ENCODE data around the gene CPEB4. TPM values are rescaled to one million over a fixed set of nuclear protein-coding genes. Genes with fewer than 3 reads are reported as not detected.

The CPEB4 gene
- total and polyA plus RNA-seq, 2 of the 4 experiments (the other 2 are of a cell fraction): 7.8 to 22.6 TPM

DNA sequence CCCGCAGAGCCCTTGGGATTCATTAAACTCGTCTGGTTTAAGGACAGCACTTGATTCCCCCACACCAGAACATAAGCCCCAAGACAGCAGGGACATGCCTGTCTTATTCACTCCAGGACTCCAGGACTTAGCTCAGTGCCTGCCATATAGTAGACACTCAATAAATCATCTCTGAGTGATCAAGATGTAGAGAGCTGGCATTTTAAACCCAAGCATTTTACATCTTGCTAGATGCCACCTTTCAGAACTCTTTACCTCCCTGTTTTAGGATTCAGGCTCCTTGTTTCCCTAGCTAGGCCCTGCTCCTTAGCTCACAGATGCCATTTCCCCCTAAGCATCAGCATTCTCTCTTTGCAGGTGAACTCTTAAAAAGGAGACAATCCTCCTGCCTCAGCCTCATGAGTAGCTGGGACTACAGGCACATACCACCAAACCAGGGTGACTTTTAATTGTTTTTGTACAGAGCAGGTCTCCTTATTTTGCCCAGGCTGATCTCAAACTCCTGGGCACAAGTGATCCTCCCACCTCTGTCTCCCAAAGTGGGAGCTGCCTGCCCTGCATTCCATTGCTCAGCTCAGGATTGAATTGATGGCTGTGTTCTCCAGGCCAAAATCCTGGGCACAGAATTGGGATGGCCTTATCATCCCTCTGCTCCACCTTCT, 32.0 kb upstream of the CPEB4 start:
- H3K18ac ChIP-seq (ENCODE audit: low read depth, low read length): no peak overlapping the region
- H2AFZ ChIP-seq (replicated peaks; ENCODE audit: low read length, poor library complexity): no peak overlapping the region
- H3K23ac ChIP-seq (ENCODE audit: low read depth, low read length): no peak overlapping the region
- no peaks in the 10 kb centered on the region for H3K36me3 ChIP-seq (ENCODE audit: control insufficient read depth, insufficient read depth, low read length)
- DNase-seq: no peak
- H3K56ac ChIP-seq (ENCODE audit: extremely low read depth, insufficient read depth, low read length): no peak overlapping the region
- H2AK5ac ChIP-seq (ENCODE audit: low read depth, low read length): no peak overlapping the region
- no CpG with 5 or more reads among the region's 2 CpGs for WGBS, 2 experiments (ENCODE audit: extremely low coverage in 2 of 2, insufficient read length in 1 of 2)
- CTCF ChIA-PET: interaction anchor here (1.1 kb wide), 1 partner anchor 9 kb away, joined by 3 read pairs; no protein-coding TSS in a partner anchor
- POLR2A ChIA-PET (ENCODE audit: unreplicated experiment): no interaction called here
- no peaks in the 10 kb centered on the region; the same call in 1 of the 2 replicates for H3K4me1 ChIP-seq (ENCODE audit: control insufficient read depth, insufficient read depth, low read length)
- H3K27ac ChIP-seq (ENCODE audit: insufficient read depth, low read length): no peak overlapping the region
- no peak overlapping the region for H4K91ac ChIP-seq (ENCODE audit: insufficient read depth, low read depth, low read length)
- no peaks in the 10 kb centered on the region for H4K20me1 ChIP-seq (ENCODE audit: insufficient read depth, low read length)
- no peak overlapping the region for H2AK9ac ChIP-seq (replicated peaks; ENCODE audit: low read depth, low read length, poor library complexity)
- H2BK120ac ChIP-seq (ENCODE audit: low read depth, low read length): no peak overlapping the region
- no peak overlapping the region for H3K4ac ChIP-seq (ENCODE audit: low read depth, low read length)
- peaks cover 14% of the 10 kb centered on the region for H3K27me3 ChIP-seq (ENCODE audit: control insufficient read depth, insufficient read depth, low read length)
- H2BK20ac ChIP-seq (ENCODE audit: low read depth, low read length): no peak overlapping the region
- ATAC-seq (ENCODE audit: low read depth): no peak
- H4K8ac ChIP-seq (ENCODE audit: low read depth in 2 of 2, low read length in 2 of 2): no peak overlapping the region
- no peak overlapping the region for H3K4me2 ChIP-seq (ENCODE audit: low read depth, low read length)
- dilution Hi-C loops (cut with HindIII; ENCODE audit: low sequenced_read_pairs, unreplicated experiment): no loop called here
- BruUV-seq (replicated peaks): no TSS peak
- no peak overlapping the region for H2BK15ac ChIP-seq (ENCODE audit: low read depth, low read length)
- H3K9me3 ChIP-seq (ENCODE audit: control insufficient read depth, insufficient read depth, low read length): no peaks in the 10 kb centered on the region; the same call in 1 of the 2 replicates
- no peak overlapping the region for H3K4me3 ChIP-seq (ENCODE audit: insufficient read depth, low read depth, low read length)
- H2BK5ac ChIP-seq (ENCODE audit: low read depth, low read length, poor library complexity, severe bottlenecking): no peak overlapping the region
- no peak overlapping the region for H4K5ac ChIP-seq (ENCODE audit: low read depth, low read length)
- H3K9me1 ChIP-seq (ENCODE audit: insufficient read depth, low read length): no peaks in the 10 kb centered on the region
- in situ Hi-C loops (cut with MboI; ENCODE audit: low sequenced_read_pairs): no loop called here
- H3K79me1 ChIP-seq (ENCODE audit: low read depth in 1 of 2, low read length in 2 of 2): no peaks in the 10 kb centered on the region
- TF ChIP-seq MAZ (IDR thresholded peaks at IDR 0.05; ENCODE audit: borderline replicate concordance, low read depth, low read length): no peak
- TF ChIP-seq SMC3 (IDR thresholded peaks at IDR 0.05; ENCODE audit: low read depth, low read length): no peak
- TF ChIP-seq, protein P1, sequence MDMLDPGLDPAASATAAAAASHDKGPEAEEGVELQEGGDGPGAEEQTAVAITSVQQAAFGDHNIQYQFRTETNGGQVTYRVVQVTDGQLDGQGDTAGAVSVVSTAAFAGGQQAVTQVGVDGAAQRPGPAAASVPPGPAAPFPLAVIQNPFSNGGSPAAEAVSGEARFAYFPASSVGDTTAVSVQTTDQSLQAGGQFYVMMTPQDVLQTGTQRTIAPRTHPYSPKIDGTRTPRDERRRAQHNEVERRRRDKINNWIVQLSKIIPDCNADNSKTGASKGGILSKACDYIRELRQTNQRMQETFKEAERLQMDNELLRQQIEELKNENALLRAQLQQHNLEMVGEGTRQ (IDR thresholded peaks at IDR 0.05; ENCODE audit: low read depth, low read length): no peak
- TF ChIP-seq BHLHE40 (IDR thresholded peaks at IDR 0.05; ENCODE audit: low read depth, low read length): no peak
- TF ChIP-seq CEBPB (IDR thresholded peaks at IDR 0.05; ENCODE audit: low read depth, low read length): no peak
- no peak overlapping the region for H3K9ac ChIP-seq (ENCODE audit: low read depth, low read length)
- no peak overlapping the region for H3K14ac ChIP-seq (replicated peaks; ENCODE audit: low read depth, low read length)
- intact Hi-C loops (cut with micrococcal nuclease): no loop called here

All from IMR-90 (cell line).